ENCODE data around the gene MGMT. TPM values are rescaled to one million over a fixed set of nuclear protein-coding genes. Genes with fewer than 3 reads are reported as not detected.

Gene MGMT
- total and polyA plus RNA-seq, 2 of the 4 experiments (the other 2 are of a cell fraction): 11.5 to 17.8 TPM

GRCh38 chr10:129562487-129562886, 95.4 kb downstream of the MGMT start:
- Histone ChIP-seq H2AK5ac (ENCODE audit: low read depth, low read length) (no peak overlapping the region), H3K4me3 (ENCODE audit: insufficient read depth, low read depth, low read length) (no peak overlapping the region), H2AFZ (replicated peaks; ENCODE audit: low read length, poor library complexity) (no peak overlapping the region), H4K5ac (ENCODE audit: low read depth, low read length) (no peak overlapping the region), H3K9me1 (ENCODE audit: insufficient read depth, low read length) (no peaks in the 10 kb centered on the region), H3K14ac (replicated peaks; ENCODE audit: low read depth, low read length) (no peak overlapping the region), H3K18ac (ENCODE audit: low read depth, low read length) (no peak overlapping the region), H3K79me1 (ENCODE audit: low read depth in 1 of 2, low read length in 2 of 2) (no peaks in the 10 kb centered on the region), H3K4ac (ENCODE audit: low read depth, low read length) (no peak overlapping the region), H3K9me3 (ENCODE audit: control insufficient read depth, insufficient read depth, low read length) (peaks cover 2% of the 10 kb centered on the region), H2BK20ac (ENCODE audit: low read depth, low read length) (no peak overlapping the region), H2BK15ac (ENCODE audit: low read depth, low read length) (no peak overlapping the region), H3K36me3 (ENCODE audit: control insufficient read depth, insufficient read depth, low read length) (no peaks in the 10 kb centered on the region; the same call in 1 of the 2 replicates), H2AK9ac (replicated peaks; ENCODE audit: low read depth, low read length, poor library complexity) (no peak overlapping the region), H3K4me2 (ENCODE audit: low read depth, low read length) (no peak overlapping the region), H3K4me1 (ENCODE audit: control insufficient read depth, insufficient read depth, low read length) (no peaks in the 10 kb centered on the region), H4K8ac (ENCODE audit: low read depth in 2 of 2, low read length in 2 of 2) (no peak overlapping the region), H2BK120ac (ENCODE audit: low read depth, low read length) (no peak overlapping the region), H3K56ac (ENCODE audit: extremely low read depth, insufficient read depth, low read length) (no peak overlapping the region), H3K27me3 (ENCODE audit: control insufficient read depth, insufficient read depth, low read length) (no peaks in the 10 kb centered on the region), H4K91ac (ENCODE audit: insufficient read depth, low read depth, low read length) (no peak overlapping the region), H3K23ac (ENCODE audit: low read depth, low read length) (no peak overlapping the region), H3K9ac (ENCODE audit: low read depth, low read length) (no peak overlapping the region), H4K20me1 (ENCODE audit: insufficient read depth, low read length) (no peaks in the 10 kb centered on the region), H2BK5ac (ENCODE audit: low read depth, low read length, poor library complexity, severe bottlenecking) (no peak overlapping the region), H3K27ac (ENCODE audit: insufficient read depth, low read length) (no peak overlapping the region)
- ChIA-PET CTCF (no interaction called here), POLR2A (ENCODE audit: unreplicated experiment) (no interaction called here)
- intact Hi-C loops (cut with micrococcal nuclease): no loop called here
- no TSS peak for BruUV-seq (replicated peaks)
- 100% methylated on average over 1 of the region's 8 CpGs; no CpG with 5 or more reads in 1 of the 2 experiments for WGBS, 2 experiments (ENCODE audit: extremely low coverage in 2 of 2, insufficient read length in 1 of 2)
- in situ Hi-C loops (cut with MboI; ENCODE audit: low sequenced_read_pairs): no loop called here
- ATAC-seq (ENCODE audit: low read depth) (no peak), DNase-seq (no peak)
- no peak for TF ChIP-seq POLR2A (IDR thresholded peaks at IDR 0.05; ENCODE audit: low read depth, low read length)
- TF ChIP-seq BHLHE40 (IDR thresholded peaks at IDR 0.05; ENCODE audit: low read depth, low read length): no peak
- no peak for TF ChIP-seq FOS (IDR thresholded peaks at IDR 0.05; ENCODE audit: low read depth, low read length)
- TF ChIP-seq RFX5 (IDR thresholded peaks at IDR 0.05; ENCODE audit: low read depth, low read length): no peak
- no peak for TF ChIP-seq SMC3 (IDR thresholded peaks at IDR 0.05; ENCODE audit: low read depth, low read length)
- no peak for TF ChIP-seq CHD1 (IDR thresholded peaks at IDR 0.05; ENCODE audit: low read depth, low read length)
- TF ChIP-seq NFE2L2 (IDR thresholded peaks at IDR 0.05; ENCODE audit: low read depth, low read length): no peak
- TF ChIP-seq USF2 (IDR thresholded peaks at IDR 0.05; ENCODE audit: low read depth, low read length): no peak
- no peak for TF ChIP-seq RCOR1 (IDR thresholded peaks at IDR 0.05; ENCODE audit: insufficient replicate concordance, low read length)
- no peak for TF ChIP-seq ELK1 (IDR thresholded peaks at IDR 0.05; ENCODE audit: borderline replicate concordance, low read depth, low read length)
- no peak for TF ChIP-seq MXI1 (IDR thresholded peaks at IDR 0.05; ENCODE audit: borderline replicate concordance, low read depth, low read length)
- no peak for TF ChIP-seq CEBPB (IDR thresholded peaks at IDR 0.05; ENCODE audit: low read depth, low read length)
- TF ChIP-seq RAD21 (IDR thresholded peaks at IDR 0.05; ENCODE audit: low read length): no peak
- no peak for TF ChIP-seq MAFK (IDR thresholded peaks at IDR 0.05; ENCODE audit: low read depth, low read length)
- no peak for TF ChIP-seq CTCF (conservative IDR thresholded peaks at IDR 0.05; ENCODE audit: low read depth, low read length)
- no peak for TF ChIP-seq MAZ (IDR thresholded peaks at IDR 0.05; ENCODE audit: borderline replicate concordance, low read depth, low read length)
- dilution Hi-C loops (cut with HindIII; ENCODE audit: low sequenced_read_pairs, unreplicated experiment): no loop called here

Measured in IMR-90 (cell line).